ENCODE results near the gene ADSS2.
"Not testable (repeated sequence)": the region's sequence is repeated elsewhere in the genome, so short reads cannot be mapped to it uniquely, and the experiment has no call there.

ADSS2 gene

DNA sequence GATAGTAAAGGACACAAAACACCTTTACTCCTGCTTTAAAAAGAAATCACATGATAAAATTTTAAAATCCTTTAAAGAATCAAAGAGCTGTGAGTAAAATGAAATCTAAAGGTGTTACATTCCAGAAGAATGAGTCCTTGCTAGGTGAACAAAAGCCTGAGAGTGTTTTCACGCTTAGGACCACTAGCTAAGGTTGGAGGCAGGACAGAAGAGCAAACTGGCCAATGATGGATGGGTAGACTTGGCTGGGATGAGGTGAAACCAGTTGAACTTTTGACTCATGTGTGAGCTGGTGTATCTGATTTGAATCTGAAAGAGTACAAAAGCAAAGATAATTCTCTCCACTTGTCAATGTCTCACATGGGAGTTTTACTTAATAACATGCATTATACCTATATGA is 44.5 kb upstream of the ADSS2 start:
- H3K36me3 ChIP-seq (ENCODE audit: insufficient read depth, low read length), result no peaks in the 10 kb centered on the region
- H3K4me1 ChIP-seq (ENCODE audit: insufficient read depth, low read length), result no peaks in the 10 kb centered on the region
- H3K4me3 ChIP-seq (ENCODE audit: low read depth in 1 of 2, low read length in 2 of 2), result no peak overlapping the region
- H3K9ac ChIP-seq (ENCODE audit: low read depth, low read length), result no peak overlapping the region
- no peak overlapping the region for H3K27ac ChIP-seq (ENCODE audit: low read length)
- H3K79me2 ChIP-seq (ENCODE audit: insufficient read depth, low read length), result no peaks in the 10 kb centered on the region
- H4K20me1 ChIP-seq (ENCODE audit: insufficient read depth, low read length), result no peaks in the 10 kb centered on the region
- TF ChIP-seq, protein P1, sequence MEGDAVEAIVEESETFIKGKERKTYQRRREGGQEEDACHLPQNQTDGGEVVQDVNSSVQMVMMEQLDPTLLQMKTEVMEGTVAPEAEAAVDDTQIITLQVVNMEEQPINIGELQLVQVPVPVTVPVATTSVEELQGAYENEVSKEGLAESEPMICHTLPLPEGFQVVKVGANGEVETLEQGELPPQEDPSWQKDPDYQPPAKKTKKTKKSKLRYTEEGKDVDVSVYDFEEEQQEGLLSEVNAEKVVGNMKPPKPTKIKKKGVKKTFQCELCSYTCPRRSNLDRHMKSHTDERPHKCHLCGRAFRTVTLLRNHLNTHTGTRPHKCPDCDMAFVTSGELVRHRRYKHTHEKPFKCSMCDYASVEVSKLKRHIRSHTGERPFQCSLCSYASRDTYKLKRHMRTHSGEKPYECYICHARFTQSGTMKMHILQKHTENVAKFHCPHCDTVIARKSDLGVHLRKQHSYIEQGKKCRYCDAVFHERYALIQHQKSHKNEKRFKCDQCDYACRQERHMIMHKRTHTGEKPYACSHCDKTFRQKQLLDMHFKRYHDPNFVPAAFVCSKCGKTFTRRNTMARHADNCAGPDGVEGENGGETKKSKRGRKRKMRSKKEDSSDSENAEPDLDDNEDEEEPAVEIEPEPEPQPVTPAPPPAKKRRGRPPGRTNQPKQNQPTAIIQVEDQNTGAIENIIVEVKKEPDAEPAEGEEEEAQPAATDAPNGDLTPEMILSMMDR (IDR thresholded peaks at IDR 0.05; ENCODE audit: borderline replicate concordance, extremely low read depth, low read length, poor library complexity, severe bottlenecking), result no peak
- no peak for TF ChIP-seq EZH2 (IDR thresholded peaks at IDR 0.05; ENCODE audit: borderline replicate concordance, low read depth, low read length, severe bottlenecking)
- no peak overlapping the region for H2AFZ ChIP-seq (ENCODE audit: low read depth, low read length)
- no peaks in the 10 kb centered on the region for H3K27me3 ChIP-seq (ENCODE audit: insufficient read depth, low read length, poor library complexity)
- no peaks in the 10 kb centered on the region for H3K9me3 ChIP-seq (ENCODE audit: insufficient read depth, low read length, severe bottlenecking)
- DNase-seq (no peak), ATAC-seq (ENCODE audit: insufficient read depth, low read depth) (no peak)
- no peak overlapping the region for H3K4me2 ChIP-seq (ENCODE audit: insufficient read depth, low read length)

DNA sequence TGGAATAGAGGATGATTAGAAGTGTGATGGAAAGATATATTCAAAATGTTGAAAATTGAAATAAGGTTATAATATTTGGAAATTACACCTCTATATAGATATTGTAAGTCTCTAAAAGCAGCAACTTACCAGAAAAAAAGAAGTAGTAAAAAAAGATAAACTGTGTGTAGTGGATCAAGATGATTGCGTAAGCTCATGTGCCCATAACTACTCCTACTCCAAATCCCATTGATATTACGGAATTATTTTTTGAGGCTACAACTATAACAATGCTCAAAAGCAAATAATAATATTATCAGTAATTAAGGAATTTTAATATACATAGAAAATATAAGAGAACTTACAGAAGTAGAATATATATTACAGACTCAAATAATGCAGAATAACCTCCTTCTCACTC is 42.9 kb upstream of the ADSS2 start:
- H3K36me3 ChIP-seq (ENCODE audit: insufficient read depth, low read length), result no peaks in the 10 kb centered on the region
- H3K9ac ChIP-seq (ENCODE audit: low read depth, low read length), result no peak overlapping the region
- DNase-seq, result no peak
- no peak overlapping the region for H3K4me2 ChIP-seq (ENCODE audit: insufficient read depth, low read length)
- TF ChIP-seq, protein P1 (IDR thresholded peaks at IDR 0.05; ENCODE audit: borderline replicate concordance, extremely low read depth, low read length, poor library complexity, severe bottlenecking), result no peak
- TF ChIP-seq EZH2 (IDR thresholded peaks at IDR 0.05; ENCODE audit: borderline replicate concordance, low read depth, low read length, severe bottlenecking), result no peak
- no peaks in the 10 kb centered on the region for H3K79me2 ChIP-seq (ENCODE audit: insufficient read depth, low read length)
- no peaks in the 10 kb centered on the region for H3K9me3 ChIP-seq (ENCODE audit: insufficient read depth, low read length, severe bottlenecking)
- no peaks in the 10 kb centered on the region for H4K20me1 ChIP-seq (ENCODE audit: insufficient read depth, low read length)
- no peaks in the 10 kb centered on the region for H3K27me3 ChIP-seq (ENCODE audit: insufficient read depth, low read length, poor library complexity)
- ATAC-seq (ENCODE audit: insufficient read depth, low read depth), result no peak
- no peaks in the 10 kb centered on the region for H3K4me1 ChIP-seq (ENCODE audit: insufficient read depth, low read length)
- H3K4me3 ChIP-seq (ENCODE audit: low read depth in 1 of 2, low read length in 2 of 2), result no peak overlapping the region
- H3K27ac ChIP-seq (ENCODE audit: low read length), result no peak overlapping the region
- H2AFZ ChIP-seq (ENCODE audit: low read depth, low read length), result no peak overlapping the region

DNA sequence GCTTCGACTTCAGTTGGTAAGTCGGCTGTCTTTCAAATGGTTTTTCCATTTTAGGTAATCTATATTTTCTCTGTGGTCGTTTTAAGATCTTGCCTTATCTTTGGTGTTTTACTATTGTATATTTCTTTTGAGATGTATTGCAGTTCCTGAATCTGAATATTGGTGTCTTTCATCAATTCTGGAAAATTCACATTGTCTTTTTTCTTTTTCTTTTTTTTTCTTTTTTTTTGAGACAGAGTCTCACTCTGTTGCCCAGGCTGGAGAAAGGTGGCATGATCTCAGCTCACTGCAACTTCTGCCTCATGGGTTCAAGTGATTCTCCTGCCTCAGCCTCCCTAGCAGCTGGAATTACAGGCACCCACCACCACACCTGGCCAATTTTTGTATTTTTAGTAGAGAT is 33.3 kb upstream of the ADSS2 start:
- H3K4me1 ChIP-seq (ENCODE audit: insufficient read depth, low read length); H3K4me3 ChIP-seq (ENCODE audit: low read depth in 1 of 2, low read length in 2 of 2); H3K79me2 ChIP-seq (ENCODE audit: insufficient read depth, low read length); H4K20me1 ChIP-seq (ENCODE audit: insufficient read depth, low read length); H2AFZ ChIP-seq (ENCODE audit: low read depth, low read length); H3K4me2 ChIP-seq (ENCODE audit: insufficient read depth, low read length); DNase-seq; ATAC-seq (ENCODE audit: insufficient read depth, low read depth); H3K27me3 ChIP-seq (ENCODE audit: insufficient read depth, low read length, poor library complexity); H3K36me3 ChIP-seq (ENCODE audit: insufficient read depth, low read length); H3K27ac ChIP-seq (ENCODE audit: low read length); H3K9me3 ChIP-seq (ENCODE audit: insufficient read depth, low read length, severe bottlenecking); H3K9ac ChIP-seq (ENCODE audit: low read depth, low read length): not testable (repeated sequence)

DNA sequence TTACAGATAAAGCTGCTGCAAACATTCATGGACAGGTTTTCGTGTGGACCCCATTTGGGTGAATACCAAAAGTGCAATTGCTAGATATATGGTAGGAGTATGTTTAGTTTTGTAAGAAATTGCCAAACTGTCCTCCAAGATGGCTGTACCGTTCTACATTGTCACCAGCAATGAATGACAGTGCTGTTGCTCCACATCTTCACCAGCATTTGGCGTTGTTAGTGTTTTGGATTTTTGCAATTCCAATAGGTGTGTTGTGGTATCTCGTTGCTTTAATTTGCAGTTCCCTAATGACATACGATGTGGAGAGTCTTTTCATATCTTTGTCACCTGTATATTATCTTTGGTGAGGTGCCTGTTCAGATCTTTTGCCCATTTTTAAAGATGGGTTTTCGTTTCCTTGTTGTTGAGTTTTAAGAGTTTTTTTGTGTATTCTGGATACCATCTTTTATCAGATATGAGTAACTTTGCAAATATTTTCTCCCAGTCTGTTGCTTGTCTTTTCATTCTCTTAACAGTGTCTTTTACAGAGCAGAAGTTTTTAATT is 21.4 kb upstream of the ADSS2 start:
- DNase-seq (no peak), ATAC-seq (ENCODE audit: insufficient read depth, low read depth) (no peak)
- Histone ChIP-seq H3K4me1 (ENCODE audit: insufficient read depth, low read length) (no peaks in the 10 kb centered on the region), H3K9me3 (ENCODE audit: insufficient read depth, low read length, severe bottlenecking) (no peaks in the 10 kb centered on the region), H3K4me2 (ENCODE audit: insufficient read depth, low read length) (no peak overlapping the region), H3K9ac (ENCODE audit: low read depth, low read length) (no peak overlapping the region), H4K20me1 (ENCODE audit: insufficient read depth, low read length) (no peaks in the 10 kb centered on the region), H3K27ac (ENCODE audit: low read length) (no peak overlapping the region), H3K27me3 (ENCODE audit: insufficient read depth, low read length, poor library complexity) (no peaks in the 10 kb centered on the region), H3K36me3 (ENCODE audit: insufficient read depth, low read length) (no peaks in the 10 kb centered on the region), H3K4me3 (ENCODE audit: low read depth in 1 of 2, low read length in 2 of 2) (no peak overlapping the region), H2AFZ (ENCODE audit: low read depth, low read length) (no peak overlapping the region), H3K79me2 (ENCODE audit: insufficient read depth, low read length) (no peaks in the 10 kb centered on the region)
- no peak for TF ChIP-seq EZH2 (IDR thresholded peaks at IDR 0.05; ENCODE audit: borderline replicate concordance, low read depth, low read length, severe bottlenecking)
- TF ChIP-seq, protein P1 (IDR thresholded peaks at IDR 0.05; ENCODE audit: borderline replicate concordance, extremely low read depth, low read length, poor library complexity, severe bottlenecking), result no peak
